H9 (cell line): Measurements from ENCODE around the gene BPIFA3. TPM values are rescaled to one million over a fixed set of nuclear protein-coding genes. Genes with fewer than 3 reads are reported as not detected.

Experiments
- DNase-seq: peaks from one replicate; pipeline ENCODE4 v3.0.0-alpha.2; 2017
- H2AFZ ChIP-seq: one replicate; pipeline ENCODE4 v1.6.1; 2013; ENCODE audit warnings: mild to moderate bottlenecking, low read length, control low read depth, moderate library complexity
- H2AK5ac ChIP-seq: 2 replicates; pipeline ENCODE4 v1.6.1; 2013; ENCODE audit warnings: low read length, control low read depth, mixed read lengths; ENCODE audit not compliant: insufficient read length
- H2BK120ac ChIP-seq: one replicate; pipeline ENCODE4 v1.6.1; 2013; ENCODE audit warnings: low read depth, mild to moderate bottlenecking, low read length, control low read depth, inconsistent platforms; ENCODE audit not compliant: poor library complexity, severe bottlenecking
- H2BK12ac ChIP-seq: 2 replicates; pipeline ENCODE4 v1.6.1; 2013; ENCODE audit warnings: low read length, control low read depth, mixed read lengths, low read depth; ENCODE audit not compliant: insufficient read length
- H2BK15ac ChIP-seq: 2 replicates; pipeline ENCODE4 v1.6.1; 2013; ENCODE audit warnings: low read depth, low read length, control low read depth
- H2BK20ac ChIP-seq: one replicate; pipeline ENCODE4 v1.6.1; 2013; ENCODE audit warnings: low read depth, mild to moderate bottlenecking, low read length, control low read depth, inconsistent platforms; ENCODE audit not compliant: poor library complexity, severe bottlenecking
- H2BK5ac ChIP-seq: 2 replicates; pipeline ENCODE4 v1.6.1; 2013; ENCODE audit warnings: low read length, control low read depth, mixed read lengths; ENCODE audit not compliant: insufficient read length
- H3K14ac ChIP-seq: 2 replicates; pipeline ENCODE4 v1.6.1; 2013; ENCODE audit warnings: low read length, control low read depth; ENCODE audit not compliant: insufficient read depth
- H3K18ac ChIP-seq: 2 replicates; pipeline ENCODE4 v1.6.1; 2013; ENCODE audit warnings: low read depth, mild to moderate bottlenecking, mixed read lengths, low read length, control low read depth; ENCODE audit not compliant: insufficient read length
- H3K23ac ChIP-seq: 2 replicates; pipeline ENCODE4 v1.6.1; 2013; ENCODE audit warnings: low read length, control low read depth, mixed read lengths, low read depth; ENCODE audit not compliant: insufficient read length
- H3K23me2 ChIP-seq: 2 replicates; pipeline ENCODE4 v1.6.1; 2013; ENCODE audit warnings: low read depth, mild to moderate bottlenecking, mixed read lengths, low read length, control low read depth; ENCODE audit not compliant: insufficient read length, poor library complexity, severe bottlenecking
- H3K27ac ChIP-seq: 2 replicates; pipeline ENCODE4 v1.5.1; 2013; ENCODE audit warnings: low read length, control low read depth, mixed read lengths, low read depth; ENCODE audit not compliant: insufficient read length
- H3K27me3 ChIP-seq: 2 replicates; pipeline ENCODE4 v1.6.1; 2013; ENCODE audit warnings: low read length, control low read depth, inconsistent platforms; ENCODE audit not compliant: insufficient read depth
- H3K4ac ChIP-seq: 2 replicates; pipeline ENCODE4 v1.6.1; 2013; ENCODE audit warnings: low read depth, mild to moderate bottlenecking, control low read depth, inconsistent platforms, low read length, moderate library complexity
- H3K4me1 ChIP-seq: 2 replicates; pipeline ENCODE4 v1.6.1; 2013; ENCODE audit warnings: low read length, control low read depth, inconsistent platforms; ENCODE audit not compliant: insufficient read depth
- H3K4me2 ChIP-seq: 2 replicates; pipeline ENCODE4 v1.6.1; 2013; ENCODE audit warnings: low read length, control low read depth, mixed read lengths; ENCODE audit not compliant: insufficient read length, insufficient read depth
- H3K56ac ChIP-seq: 2 replicates; pipeline ENCODE4 v1.6.1; 2013; ENCODE audit warnings: low read depth, mild to moderate bottlenecking, mixed read lengths, low read length, control low read depth; ENCODE audit not compliant: insufficient read length
- H3K79me1 ChIP-seq: 2 replicates; pipeline ENCODE4 v1.6.1; 2013; ENCODE audit warnings: low read depth, mild to moderate bottlenecking, moderate library complexity, low read length, control low read depth, inconsistent platforms; ENCODE audit not compliant: insufficient read depth, poor library complexity, severe bottlenecking
- H3K79me2 ChIP-seq: 2 replicates; pipeline ENCODE4 v1.6.1; 2013; ENCODE audit warnings: low read length, control low read depth, inconsistent platforms; ENCODE audit not compliant: insufficient read depth
- H3K9ac ChIP-seq: 2 replicates; pipeline ENCODE4 v1.6.1; 2013; ENCODE audit warnings: low read length, control low read depth, mixed read lengths; ENCODE audit not compliant: insufficient read length; ENCODE audit errors: extremely low read depth
- H3K9me3 ChIP-seq: one replicate; pipeline ENCODE4 v1.6.1; 2013; ENCODE audit warnings: low read depth, low read length, inconsistent platforms; ENCODE audit not compliant: control insufficient read depth
- H3T11ph ChIP-seq: one replicate; pipeline ENCODE4 v1.6.1; 2013; ENCODE audit warnings: mild to moderate bottlenecking, low read length, control low read depth, inconsistent platforms
- H4K20me1 ChIP-seq: one replicate; pipeline ENCODE4 v1.6.1; 2013; ENCODE audit not compliant: control insufficient read depth, insufficient read length, insufficient read depth
- H4K5ac ChIP-seq: 2 replicates; pipeline ENCODE4 v1.6.1; 2013; ENCODE audit warnings: low read depth, mild to moderate bottlenecking, mixed read lengths, low read length, control low read depth; ENCODE audit not compliant: insufficient read length
- H4K8ac ChIP-seq: replicated peaks from 2 replicates; pipeline ENCODE4 v1.6.1; 2013; ENCODE audit warnings: low read length, control low read depth, mixed read lengths, low read depth; ENCODE audit not compliant: insufficient read length
- H4K91ac ChIP-seq: 2 replicates; pipeline ENCODE4 v1.6.1; 2013; ENCODE audit warnings: low read depth, mild to moderate bottlenecking, moderate library complexity, mixed read lengths, low read length, control low read depth; ENCODE audit not compliant: insufficient read length
- H3K27ac Mint-ChIP-seq, 3 experiments: 2 replicates in 2 of 3; 3 replicates in 1 of 3; pipeline ENCODE4 v1.8.0; 2020 to 2021; ENCODE audit warnings: mixed read lengths in 3 of 3, mild to moderate bottlenecking in 1 of 3, moderate library complexity in 1 of 3
- H3K27me3 Mint-ChIP-seq: 2 replicates; pipeline ENCODE4 v1.8.0; 2021; ENCODE audit warnings: low read depth, mild to moderate bottlenecking, moderate library complexity, mixed read lengths
- H3K36me3 Mint-ChIP-seq, 3 experiments: 2 replicates in 2 of 3; 3 replicates in 1 of 3; pipeline ENCODE4 v1.8.0; 2020 to 2021; ENCODE audit warnings: low read depth in 3 of 3, mixed read lengths in 3 of 3; ENCODE audit not compliant: insufficient read depth in 1 of 3
- H3K4me1 Mint-ChIP-seq, 2 experiments: 2 replicates each; pipeline ENCODE4 v1.8.0; 2020; ENCODE audit warnings: mixed read lengths in 2 of 2
- H3K4me3 Mint-ChIP-seq, 2 experiments: 2 replicates in 1 of 2; 3 replicates in 1 of 2; pipeline ENCODE4 v1.8.0; 2020 to 2021; ENCODE audit warnings: mild to moderate bottlenecking in 2 of 2, mixed read lengths in 2 of 2, moderate library complexity in 1 of 2
- H3K9me3 Mint-ChIP-seq, 2 experiments: 2 replicates in 1 of 2; 3 replicates in 1 of 2; pipeline ENCODE4 v1.8.0; 2020; ENCODE audit warnings: mild to moderate bottlenecking in 2 of 2, mixed read lengths in 2 of 2, moderate library complexity in 1 of 2
- WGBS: extraction: QIAGEN DNeasy Blood & Tissue Kit; methylation state at CpG from one replicate; pipeline ENCODE4 v1.1.7; 2013; ENCODE audit warnings: missing lambda C conversion rate, low lambda C conversion rate, mixed read lengths; ENCODE audit not compliant: insufficient read length; ENCODE audit errors: extremely low coverage; 5-methylcytosine and 5-hydroxymethylcytosine counted together
- total RNA-seq: library from RNA; stranded (reverse); gene quantifications from 2 replicates; pipeline ENCODE4 v1.2.1, GENCODE V29; 2021
- TF ChIP-seq, protein P1 (sequence below): fragments of 200-600 bp; sonication (generic); conservative IDR thresholded peaks from 3 replicates; pipeline ENCODE4 v1.8.0; 2021; ENCODE audit warnings: antibody characterized with exemption, mild to moderate bottlenecking

Gene BPIFA3
- total RNA-seq, 1 experiment from 2014 or later: not detected

DNA sequence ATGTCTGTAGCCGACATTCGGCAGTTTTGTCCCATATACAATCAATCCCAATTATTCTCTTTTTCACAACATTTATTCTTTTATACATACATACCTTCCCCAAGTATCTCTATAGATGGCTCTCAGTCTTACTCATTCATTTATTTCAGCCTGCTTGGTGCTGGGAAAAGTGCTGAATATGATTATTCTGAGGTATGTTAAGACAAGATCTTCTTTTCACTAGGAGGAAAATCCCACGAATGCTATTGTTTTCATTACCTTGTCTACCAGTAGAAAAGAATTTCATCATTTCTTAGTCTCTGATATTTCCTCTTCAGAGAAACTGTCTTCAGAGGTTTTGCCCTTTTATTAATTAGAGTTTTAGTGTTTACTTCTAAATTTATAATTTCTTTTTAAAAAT, 13.7 kb upstream of the BPIFA3 start:
- H3K23me2 ChIP-seq: no peaks in the 10 kb centered on the region
- no peak overlapping the region for H3K23ac ChIP-seq
- H2BK15ac ChIP-seq: no peak overlapping the region
- H2BK20ac ChIP-seq: no peak overlapping the region
- Mint-ChIP-seq H3K27ac (no peak overlapping the region), H3K9me3 (no peaks in the 10 kb centered on the region), H3K4me1 (no peaks in the 10 kb centered on the region), H3K27me3 (peaks cover 42% of the 10 kb centered on the region), H3K36me3 (no peaks in the 10 kb centered on the region), H3K4me3 (no peak overlapping the region)
- H3K9ac ChIP-seq: no peak overlapping the region
- H4K20me1 ChIP-seq: no peaks in the 10 kb centered on the region
- no peak overlapping the region for H3K18ac ChIP-seq
- H4K91ac ChIP-seq: no peak overlapping the region
- no peak overlapping the region for H3K4ac ChIP-seq
- no peak overlapping the region for H3K14ac ChIP-seq
- no peak overlapping the region for H2BK12ac ChIP-seq
- TF ChIP-seq, protein P1, sequence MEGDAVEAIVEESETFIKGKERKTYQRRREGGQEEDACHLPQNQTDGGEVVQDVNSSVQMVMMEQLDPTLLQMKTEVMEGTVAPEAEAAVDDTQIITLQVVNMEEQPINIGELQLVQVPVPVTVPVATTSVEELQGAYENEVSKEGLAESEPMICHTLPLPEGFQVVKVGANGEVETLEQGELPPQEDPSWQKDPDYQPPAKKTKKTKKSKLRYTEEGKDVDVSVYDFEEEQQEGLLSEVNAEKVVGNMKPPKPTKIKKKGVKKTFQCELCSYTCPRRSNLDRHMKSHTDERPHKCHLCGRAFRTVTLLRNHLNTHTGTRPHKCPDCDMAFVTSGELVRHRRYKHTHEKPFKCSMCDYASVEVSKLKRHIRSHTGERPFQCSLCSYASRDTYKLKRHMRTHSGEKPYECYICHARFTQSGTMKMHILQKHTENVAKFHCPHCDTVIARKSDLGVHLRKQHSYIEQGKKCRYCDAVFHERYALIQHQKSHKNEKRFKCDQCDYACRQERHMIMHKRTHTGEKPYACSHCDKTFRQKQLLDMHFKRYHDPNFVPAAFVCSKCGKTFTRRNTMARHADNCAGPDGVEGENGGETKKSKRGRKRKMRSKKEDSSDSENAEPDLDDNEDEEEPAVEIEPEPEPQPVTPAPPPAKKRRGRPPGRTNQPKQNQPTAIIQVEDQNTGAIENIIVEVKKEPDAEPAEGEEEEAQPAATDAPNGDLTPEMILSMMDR: no peak
- no peak overlapping the region for H2AFZ ChIP-seq
- H3K27me3 ChIP-seq: no peaks in the 10 kb centered on the region; the same call in 1 of the 2 replicates
- H3K79me2 ChIP-seq: no peaks in the 10 kb centered on the region
- H2BK120ac ChIP-seq: no peak overlapping the region
- 100% methylated on average over 2 of the region's 3 CpGs for WGBS
- H3K27ac ChIP-seq: no peak overlapping the region
- DNase-seq: no peak
- H4K8ac ChIP-seq: no peak overlapping the region
- H3K4me1 ChIP-seq: no peaks in the 10 kb centered on the region
- H3K79me1 ChIP-seq: no peaks in the 10 kb centered on the region
- no peak overlapping the region for H3K56ac ChIP-seq
- H3K4me2 ChIP-seq: no peak overlapping the region
- no peak overlapping the region for H4K5ac ChIP-seq
- no peak overlapping the region for H2AK5ac ChIP-seq
- H3K9me3 ChIP-seq: no peaks in the 10 kb centered on the region
- no peak overlapping the region for H3T11ph ChIP-seq
- H2BK5ac ChIP-seq: no peak overlapping the region
